Skin of body (tissue), 2 donors: ENCODE results near the gene DPH2. TPM values are rescaled to one million over a fixed set of nuclear protein-coding genes. Genes with fewer than 3 reads are reported as not detected.

Source experiments
- DNase-seq: peaks from one replicate; lab custom pipeline; 2025; lab: John Stamatoyannopoulos, UW
- total RNA-seq: library from RNA; depleted of rRNA; stranded (reverse); fragments of >200 nt; gene quantifications from one replicate; pipeline ENCODE4 v1.2.3, GENCODE V29; 2014

The DPH2 gene
- total RNA-seq, 1 donor from 2014 or later = 14.2 TPM

DNA sequence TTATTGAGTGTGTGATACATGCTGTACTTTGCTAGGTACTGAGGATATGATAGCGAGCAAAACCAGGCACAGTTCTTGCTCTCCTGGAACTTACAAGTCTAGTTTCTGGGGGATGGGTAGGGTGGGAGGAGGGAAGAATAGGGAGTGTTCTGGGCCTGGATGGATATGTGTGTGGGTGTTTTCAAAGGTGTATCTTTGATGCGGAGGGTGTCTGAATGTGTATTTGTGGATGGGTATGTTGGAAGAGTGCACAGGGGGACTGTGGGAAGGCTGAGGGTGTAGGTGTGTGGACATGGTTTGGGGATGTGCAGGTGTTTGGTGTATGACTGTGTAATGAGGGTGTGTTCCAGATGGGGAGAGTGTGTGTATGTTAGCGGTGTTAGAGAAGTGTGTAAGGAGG, 4.5 kb upstream of the DPH2 start:
- DNase-seq = no peak

DNA sequence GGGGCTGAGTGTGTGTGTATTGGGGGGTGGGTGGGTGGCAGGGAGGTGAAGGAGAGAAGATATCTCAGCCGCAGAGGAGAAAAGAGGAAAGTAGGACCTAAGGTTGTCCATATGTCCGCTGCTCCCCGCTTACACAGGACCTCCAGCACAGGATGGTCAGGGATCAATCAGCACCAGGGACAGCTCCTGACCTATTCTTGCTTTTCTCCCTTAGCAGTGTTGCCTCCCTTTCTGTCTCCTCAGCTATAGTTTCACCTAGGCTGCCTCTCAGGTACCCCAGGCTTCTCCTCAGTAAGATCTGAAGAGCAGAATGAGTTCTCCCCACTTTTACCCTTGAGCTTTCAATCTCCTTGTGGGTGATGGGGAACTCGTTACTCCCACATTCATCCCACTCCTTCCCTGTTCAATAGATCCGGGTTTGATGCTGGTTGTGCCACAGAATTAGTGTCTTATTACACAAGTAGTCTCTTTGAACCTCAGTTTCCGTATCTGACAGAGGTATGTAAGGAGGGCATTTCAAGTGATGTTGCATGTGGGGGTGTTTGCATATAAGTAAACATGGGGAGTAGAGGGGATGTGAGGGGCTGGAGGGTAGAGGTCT, 1.4 kb upstream of the DPH2 start:
- no peak for DNase-seq

DNA sequence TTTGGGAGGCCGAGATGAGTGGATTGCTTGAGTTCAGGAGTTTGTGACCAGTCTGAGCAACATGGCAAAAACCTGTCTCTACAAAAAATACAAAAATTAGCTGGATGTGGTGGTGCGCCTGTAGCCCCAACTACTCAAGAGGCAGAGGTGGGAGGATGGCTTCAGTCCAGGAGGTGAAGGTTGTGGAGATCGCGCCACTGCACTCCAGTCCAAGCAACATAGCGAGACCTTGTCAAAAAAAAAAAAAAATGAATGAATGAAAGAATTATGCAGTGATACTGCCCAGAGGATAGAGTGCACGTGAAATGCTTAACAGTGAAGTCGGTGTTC, 429 bp upstream of the DPH2 start:
- no peak for DNase-seq

DNA sequence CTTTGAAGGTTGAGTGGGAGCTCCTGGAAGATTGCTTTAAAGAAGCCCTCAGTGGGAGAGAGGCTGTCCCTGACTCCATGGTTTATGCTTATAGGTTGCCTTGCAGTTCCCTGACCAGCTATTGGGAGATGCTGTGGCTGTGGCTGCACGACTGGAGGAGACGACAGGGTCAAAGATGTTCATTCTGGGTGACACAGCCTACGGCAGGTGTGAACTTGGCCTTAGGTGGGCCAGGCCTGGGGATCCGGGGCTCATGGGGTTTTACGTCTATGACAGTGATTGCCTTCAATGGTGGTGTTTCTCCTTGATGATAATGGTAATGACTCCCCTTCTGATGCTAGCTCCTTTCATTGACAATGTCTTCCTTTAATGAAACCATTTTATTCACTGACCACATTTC, 692 bp downstream of the DPH2 start:
- no peak for DNase-seq

DNA sequence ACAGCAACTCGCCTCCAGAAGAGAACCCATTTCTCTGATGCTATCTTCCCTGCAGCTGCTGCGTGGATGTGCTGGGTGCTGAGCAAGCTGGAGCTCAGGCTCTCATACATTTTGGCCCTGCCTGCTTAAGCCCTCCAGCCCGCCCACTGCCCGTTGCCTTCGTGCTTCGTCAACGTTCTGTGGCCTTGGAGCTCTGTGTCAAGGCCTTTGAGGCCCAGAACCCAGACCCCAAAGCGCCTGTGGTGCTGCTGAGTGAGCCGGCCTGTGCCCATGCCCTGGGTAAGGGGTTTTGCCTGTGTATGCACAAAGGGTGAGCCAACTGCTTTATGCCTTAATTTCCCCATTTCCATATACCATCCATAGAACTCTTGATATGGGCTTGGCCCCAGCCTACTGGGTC, 1.1 kb downstream of the DPH2 start:
- DNase-seq = no peak

DNA sequence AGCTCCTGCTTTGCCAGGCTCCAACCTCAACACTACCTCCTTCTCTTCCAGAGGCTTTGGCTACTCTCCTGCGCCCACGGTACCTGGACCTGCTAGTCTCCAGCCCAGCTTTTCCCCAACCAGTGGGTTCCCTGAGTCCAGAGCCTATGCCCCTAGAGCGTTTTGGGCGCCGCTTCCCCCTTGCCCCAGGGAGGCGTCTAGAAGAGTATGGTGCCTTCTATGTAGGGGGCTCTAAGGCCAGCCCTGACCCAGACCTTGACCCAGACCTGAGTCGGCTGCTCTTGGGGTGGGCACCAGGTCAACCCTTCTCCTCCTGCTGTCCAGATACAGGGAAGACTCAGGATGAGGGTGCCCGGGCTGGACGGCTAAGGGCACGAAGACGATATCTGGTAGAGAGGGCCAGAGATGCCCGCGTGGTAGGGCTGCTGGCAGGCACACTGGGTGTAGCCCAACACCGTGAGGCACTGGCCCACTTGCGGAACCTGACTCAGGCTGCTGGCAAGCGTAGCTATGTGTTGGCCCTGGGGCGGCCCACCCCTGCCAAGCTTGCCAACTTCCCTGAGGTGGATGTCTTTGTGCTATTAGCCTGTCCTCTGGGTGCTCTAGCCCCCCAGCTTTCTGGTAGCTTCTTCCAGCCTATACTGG, 1.6 kb downstream of the DPH2 start:
- DNase-seq = no peak

DNA sequence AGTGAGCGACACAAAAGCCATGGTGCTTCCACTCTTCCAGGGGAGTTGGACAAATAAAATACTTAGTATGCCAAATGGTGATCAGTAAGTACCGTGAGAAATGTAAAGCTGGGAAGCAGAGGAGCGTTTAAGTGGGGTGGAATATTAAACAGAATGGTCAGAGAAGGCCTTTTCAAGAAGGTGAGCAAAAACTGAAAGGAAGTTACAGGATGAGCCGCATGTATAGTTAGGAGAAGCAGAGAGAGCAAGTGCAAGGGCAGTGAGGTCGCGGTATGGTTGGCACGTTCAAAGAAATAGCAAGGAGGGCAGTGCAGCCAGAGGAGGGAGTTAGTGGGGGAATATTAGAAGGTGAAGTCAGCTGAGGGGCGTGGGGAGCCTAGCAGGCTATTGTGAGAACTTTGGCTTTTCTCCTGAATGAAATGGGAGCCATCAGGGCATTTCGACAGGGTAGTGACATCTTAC, 4.2 kb downstream of the DPH2 start:
- DNase-seq = no peak

DNA sequence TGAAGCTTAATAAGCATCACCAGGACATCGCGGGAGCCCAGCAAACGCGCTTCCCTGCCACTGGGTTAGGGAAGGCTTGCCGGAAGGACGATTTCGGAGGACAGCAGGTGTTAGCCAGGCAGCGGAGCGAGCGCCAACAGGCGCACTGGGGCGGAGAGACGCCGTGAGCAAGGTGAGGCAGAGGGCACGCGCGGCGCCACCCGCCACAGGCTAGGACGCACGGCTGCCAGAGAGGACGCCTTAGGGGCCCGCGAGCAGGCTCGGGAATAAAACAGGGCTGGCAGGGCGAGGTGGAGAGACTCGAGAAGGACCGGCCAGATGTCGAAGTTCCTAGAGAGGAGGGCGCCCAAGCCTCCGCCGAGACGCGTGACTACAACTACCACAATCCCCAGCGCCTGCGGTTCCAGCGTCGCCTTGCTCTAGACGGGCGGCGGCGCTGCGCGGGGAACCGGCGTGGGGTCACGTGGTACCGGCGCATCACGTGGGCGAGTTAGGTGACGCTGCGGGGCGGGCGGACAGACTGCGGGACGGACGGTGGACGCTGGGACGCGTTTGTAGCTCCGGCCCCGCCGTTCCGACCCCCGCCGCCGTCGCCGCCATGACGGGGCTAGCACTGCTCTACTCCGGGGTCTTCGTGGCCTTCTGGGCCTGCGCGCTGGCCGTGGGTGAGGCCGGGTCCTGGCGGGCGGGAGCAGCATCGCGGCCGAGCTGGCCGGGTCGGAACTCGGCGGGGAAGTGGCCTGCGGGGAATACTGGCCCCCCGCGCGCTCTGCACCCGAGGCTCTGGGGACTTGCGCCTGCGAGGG, 4.8 kb downstream of the DPH2 start, which contains the start of gene ATP6V0B:
TSS of gene ATP6V0B (plus strand) at position 518 of the 806 bp plus-strand sequence. CDS start at position 599, 81 bp downstream.
- DNase-seq = peak; percentile 86

DNA sequence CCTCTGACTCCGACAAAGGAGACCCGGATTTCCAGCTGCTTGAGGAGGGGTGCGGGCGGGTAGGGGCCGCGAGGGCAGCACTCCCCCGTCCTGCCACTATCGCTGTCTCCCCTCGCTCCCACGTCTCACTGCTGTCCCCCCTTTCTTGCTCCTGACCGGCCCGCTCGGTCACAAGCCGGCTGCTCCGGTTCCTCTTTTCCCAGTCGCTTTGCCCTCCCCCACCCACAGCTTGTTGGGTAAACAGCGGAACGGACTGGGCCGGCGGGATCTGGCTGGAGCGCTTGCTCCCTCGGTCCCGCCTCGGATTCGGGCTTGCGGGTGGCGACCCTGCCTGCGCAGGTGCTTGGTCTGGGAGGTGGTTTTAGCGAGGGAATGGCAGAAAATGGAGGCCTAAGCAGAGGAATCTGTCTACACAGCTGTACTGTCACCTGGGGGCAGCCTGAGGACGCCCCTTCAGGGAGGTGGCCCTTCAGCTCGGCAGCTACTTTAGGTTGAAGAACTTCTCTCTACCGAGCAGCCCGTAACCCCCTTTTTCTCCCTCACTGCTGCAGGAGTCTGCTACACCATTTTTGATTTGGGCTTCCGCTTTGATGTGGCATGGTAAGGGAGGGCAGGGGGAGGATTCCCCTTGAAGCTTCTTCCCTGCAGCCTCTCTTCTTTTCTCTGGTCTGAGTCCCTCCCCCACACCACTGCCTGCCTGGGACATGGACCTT, 5.6 kb downstream of the DPH2 start:
- no peak for DNase-seq

DNA sequence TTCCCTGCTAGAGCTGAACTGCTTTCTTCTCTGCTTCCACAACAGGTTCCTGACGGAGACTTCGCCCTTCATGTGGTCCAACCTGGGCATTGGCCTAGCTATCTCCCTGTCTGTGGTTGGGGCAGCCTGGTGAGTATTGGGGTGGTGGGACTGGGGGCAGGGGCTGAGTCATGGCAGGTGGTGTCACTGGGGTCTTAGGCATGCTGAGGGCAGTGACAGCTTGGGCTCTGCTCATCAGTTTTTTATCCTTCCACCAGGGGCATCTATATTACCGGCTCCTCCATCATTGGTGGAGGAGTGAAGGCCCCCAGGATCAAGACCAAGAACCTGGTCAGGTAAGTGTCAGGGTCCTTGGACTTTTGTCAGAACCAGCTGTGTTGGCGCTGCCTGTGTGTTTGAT, 6.2 kb downstream of the DPH2 start:
- no peak for DNase-seq

DNA sequence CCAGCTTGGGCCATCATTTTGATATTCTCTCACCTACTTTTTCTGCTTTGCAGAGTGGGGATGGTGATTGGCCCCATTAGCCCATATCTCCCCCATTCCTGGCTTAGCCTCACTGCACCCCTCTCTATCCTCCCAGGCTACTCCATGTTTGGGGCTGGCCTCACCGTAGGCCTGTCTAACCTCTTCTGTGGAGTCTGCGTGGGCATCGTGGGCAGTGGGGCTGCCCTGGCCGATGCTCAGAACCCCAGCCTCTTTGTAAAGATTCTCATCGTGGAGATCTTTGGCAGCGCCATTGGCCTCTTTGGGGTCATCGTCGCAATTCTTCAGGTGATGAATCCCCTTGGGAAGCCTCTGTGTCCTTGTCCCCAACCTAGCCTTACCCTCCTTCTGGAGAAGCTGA, 7.1 kb downstream of the DPH2 start:
- DNase-seq = no peak

DNA sequence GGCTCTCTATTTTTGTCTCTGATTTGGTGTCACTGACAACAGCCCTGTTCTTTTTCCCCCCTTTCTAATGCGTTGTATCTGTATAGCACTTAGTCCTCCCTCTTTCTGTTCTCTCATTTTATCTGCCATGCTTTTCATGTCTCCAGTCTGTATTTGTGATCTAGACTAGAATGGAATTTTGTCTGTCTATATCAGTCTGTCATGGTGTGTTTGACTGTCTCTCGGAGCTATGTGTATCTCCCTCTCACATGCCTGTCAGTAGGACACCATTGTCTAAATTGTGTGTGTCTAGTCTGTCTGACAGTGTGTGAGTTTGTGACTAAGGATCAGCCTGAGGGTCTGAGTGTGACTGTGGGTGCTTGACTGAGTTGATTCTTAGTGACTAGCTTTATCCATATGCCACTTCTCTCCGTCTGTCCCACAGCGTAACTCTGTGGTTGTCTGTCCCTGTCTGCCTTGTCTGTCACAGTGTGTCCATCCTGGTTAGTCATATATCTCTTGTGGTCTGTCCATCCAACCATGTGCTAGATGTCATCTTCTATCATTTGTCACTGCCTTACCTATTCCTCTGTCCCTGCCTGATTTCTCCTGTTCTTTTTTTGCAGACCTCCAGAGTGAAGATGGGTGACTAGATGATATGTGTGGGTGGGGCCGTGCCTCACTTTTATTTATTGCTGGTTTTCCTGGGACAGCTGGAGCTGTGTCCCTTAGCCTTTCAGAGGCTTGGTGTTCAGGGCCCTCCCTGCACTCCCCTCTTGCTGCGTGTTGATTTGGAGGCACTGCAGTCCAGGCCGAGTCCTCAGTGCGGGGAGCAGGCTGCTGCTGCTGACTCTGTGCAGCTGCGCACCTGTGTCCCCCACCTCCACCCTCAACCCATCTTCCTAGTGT, 7.8 kb downstream of the DPH2 start:
- DNase-seq = no peak

DNA sequence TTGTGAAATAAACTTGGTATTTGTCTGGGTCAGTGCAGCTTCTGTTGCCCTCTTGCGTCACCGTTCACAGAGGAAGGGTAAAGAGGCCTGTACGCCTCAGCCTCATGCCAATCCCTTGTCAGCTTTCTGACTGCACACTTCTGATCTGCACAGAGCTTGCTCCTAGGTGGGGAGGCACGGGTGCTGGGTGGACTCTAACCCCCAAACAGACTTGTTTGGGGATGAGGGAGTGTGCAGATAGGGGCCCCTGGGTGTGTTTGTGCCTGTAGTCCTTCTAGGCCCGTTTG, 8.4 kb downstream of the DPH2 start:
- DNase-seq = no peak

DNA sequence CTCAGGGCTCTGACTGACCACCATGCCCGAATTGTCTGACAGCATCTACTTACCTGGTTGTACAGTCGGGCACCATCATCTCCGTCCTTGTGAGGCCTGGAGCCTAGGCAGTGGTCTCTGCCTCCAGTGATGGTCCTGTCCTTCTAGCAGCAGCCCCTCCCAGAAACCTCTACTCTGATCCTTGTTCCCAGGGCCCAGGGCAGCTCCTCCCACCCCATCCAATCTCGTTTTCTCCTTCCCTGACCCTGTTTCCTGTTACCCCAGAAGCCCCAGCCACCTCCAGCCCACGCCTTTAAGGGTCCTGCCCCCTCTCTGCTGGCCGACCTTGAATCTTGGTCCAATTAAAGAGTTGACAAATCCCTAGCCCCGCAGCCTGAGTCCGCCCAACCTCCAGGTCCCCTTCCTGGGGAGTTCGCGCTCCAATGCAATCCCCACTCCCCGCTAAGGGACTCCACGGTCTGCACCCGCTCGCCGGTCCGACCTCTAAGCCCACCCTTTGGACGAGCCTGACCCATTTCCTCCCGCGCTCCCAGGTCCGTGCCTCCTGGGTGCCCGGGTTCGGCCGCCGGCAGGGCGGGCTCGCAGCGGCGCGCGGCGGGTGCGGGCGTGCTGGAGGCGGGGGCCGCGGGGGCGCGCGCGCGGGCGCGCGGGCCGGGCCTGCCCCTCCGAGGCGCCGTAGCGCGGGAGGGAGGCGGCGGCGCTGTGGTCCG, 8.9 kb downstream of the DPH2 start, which contains the start of gene B4GALT2:
TSS of gene B4GALT2 (plus strand) at position 660 of the 710 bp plus-strand sequence. CDS start 1,951 bp downstream, outside the sequence.
- no peak for DNase-seq

DNA sequence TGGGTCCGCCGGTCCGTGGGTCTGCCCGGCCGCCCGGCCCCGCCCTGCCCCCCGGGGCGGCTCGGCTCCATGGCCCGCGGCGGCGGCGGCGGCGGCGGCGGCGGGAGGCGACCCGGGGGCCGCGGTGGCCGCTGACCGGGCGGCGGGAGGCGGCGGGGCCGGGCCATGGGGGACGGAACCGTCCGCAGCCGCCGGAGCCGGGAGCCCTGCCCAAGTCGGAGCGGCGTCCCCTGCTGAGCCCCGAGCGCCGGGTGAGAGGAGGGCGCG, 9.4 kb downstream of the DPH2 start:
- DNase-seq = no peak

DNA sequence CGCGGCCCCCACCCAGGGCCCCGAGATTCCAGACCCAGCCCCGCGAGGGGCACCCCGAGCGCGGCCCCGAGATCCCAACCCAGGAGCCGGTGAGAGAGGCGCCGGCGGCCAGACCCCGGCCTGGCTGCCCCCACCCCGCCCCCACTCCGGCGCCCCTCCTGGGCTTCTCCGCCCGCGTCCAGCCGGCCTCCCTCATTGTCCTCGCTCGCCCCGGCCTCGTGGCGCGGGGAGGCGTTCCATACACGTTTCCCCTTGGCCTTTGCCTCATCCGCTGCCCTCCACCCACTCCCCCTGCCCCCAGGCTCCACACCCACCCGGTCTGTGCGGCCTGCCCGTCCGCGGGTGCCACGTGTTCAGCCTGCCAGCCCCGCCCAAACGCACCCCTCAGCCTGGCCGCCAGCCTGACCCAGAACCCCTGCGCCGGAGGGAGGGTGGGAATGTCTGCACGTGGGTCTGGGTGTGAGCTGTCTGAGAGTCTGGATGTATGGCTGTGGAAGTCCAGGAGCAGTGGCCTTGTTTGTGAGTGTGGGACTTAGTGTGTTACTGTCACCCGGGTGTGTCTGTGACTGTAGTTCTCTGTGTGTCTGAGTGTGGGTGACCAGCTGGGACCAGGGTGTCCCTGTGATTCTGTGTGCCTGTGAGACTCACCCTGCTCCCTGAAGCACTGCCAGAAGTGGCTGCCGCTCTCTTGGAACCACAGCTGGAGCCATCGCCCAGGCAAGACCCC, 9.9 kb downstream of the DPH2 start:
- peak; percentile 17 for DNase-seq

DNA sequence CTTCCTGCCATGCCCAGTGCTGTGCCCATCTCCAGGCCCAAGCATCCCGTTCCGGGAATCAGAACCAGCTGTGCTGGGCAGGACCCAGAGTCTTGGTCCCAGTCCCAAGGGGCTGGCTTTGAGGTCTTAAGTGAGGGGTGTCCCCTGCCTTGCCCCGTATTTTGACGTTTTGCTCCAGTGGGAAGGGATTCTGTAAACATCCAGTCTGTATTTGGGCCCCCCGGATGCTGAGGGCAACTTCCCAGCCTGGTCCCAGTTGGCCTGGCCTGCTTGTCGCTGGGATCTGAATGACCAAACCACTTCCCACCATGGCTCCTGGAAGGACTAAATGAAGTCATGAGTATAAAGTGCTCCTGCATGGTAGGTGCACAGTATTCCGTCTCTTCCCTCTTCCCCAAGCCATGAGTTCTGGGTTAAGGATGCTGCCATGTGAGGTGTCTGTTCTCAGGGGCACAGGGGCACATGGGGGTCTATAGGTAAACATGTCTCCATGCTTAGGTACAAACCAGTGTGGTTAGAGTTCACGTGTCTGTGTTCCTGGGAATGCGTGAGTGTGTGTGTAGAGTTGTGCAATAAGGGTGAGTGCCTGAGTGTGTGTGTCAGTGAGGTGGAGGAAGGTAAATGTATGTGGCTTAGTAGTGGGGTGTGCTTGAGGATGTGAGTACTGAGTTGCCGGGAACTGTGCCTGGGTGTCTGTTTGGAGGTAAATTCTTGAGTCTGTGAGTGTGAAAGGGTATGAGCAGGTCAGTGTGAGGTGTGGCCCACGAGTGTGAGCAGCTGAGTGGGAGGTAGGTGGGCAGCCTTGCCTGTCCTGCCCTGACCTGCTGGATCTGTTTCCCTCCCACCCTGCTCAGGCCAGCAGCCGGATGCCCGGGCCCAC, 10.7 kb downstream of the DPH2 start:
- DNase-seq = no peak

DNA sequence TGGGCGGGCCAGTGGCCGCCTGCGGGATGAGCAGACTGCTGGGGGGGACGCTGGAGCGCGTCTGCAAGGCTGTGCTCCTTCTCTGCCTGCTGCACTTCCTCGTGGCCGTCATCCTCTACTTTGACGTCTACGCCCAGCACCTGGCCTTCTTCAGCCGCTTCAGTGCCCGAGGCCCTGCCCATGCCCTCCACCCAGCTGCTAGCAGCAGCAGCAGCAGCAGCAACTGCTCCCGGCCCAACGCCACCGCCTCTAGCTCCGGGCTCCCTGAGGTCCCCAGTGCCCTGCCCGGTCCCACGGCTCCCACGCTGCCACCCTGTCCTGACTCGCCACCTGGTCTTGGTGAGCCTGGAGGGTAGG, 11.3 kb downstream of the DPH2 start:
- no peak for DNase-seq

DNA sequence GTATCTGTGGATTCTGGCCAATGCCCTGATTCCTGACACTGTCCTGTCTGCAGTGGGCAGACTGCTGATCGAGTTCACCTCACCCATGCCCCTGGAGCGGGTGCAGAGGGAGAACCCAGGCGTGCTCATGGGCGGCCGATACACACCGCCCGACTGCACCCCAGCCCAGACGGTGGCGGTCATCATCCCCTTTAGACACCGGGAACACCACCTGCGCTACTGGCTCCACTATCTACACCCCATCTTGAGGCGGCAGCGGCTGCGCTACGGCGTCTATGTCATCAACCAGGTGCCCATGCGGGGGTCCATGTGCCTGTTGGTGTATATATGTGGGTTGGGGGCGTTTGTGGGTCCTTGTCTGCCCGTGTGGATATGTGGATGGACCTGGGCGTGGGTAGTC, 11.8 kb downstream of the DPH2 start:
- no peak for DNase-seq
